HepG2 (cell line): Measurements from ENCODE around the gene ARHGEF11. TPM values are rescaled to one million over a fixed set of nuclear protein-coding genes. Genes with fewer than 3 reads are reported as not detected.

Source experiments
- ATAC-seq: fragments of 200-7000 bp; cut with Tn5 transposase; 3 replicates; pipeline ENCODE4 v1.9.1; 2020; ENCODE audit warnings: mild to moderate bottlenecking, moderate library complexity
- BruUV-seq: library from RNA; stranded (reverse); fragments of 400-500 nt; replicated peaks from 2 replicates; lab custom pipeline; 2021; lab: Mats Ljungman, UMichigan
- CTCF ChIA-PET: fragments of 300-600 bp; formaldehyde crosslinking; extraction: SDS; loops from one replicate; lab custom pipeline; 2021; ENCODE audit warnings: low total read pairs, inconsistent platforms, low intra/inter-chr PET ratio; lab: Yijun Ruan, JAX
- POLR2A ChIA-PET: fragments of 350-600 bp; sonication (Branson Sonifier 250); formaldehyde crosslinking; loops from one replicate; lab custom pipeline; 2020; ENCODE audit warnings: antibody characterized with exemption, inconsistent platforms; lab: Yijun Ruan, JAX
- DNase-seq: peaks from one replicate; pipeline ENCODE4 v3.0.0-alpha.2; 2015; ENCODE audit warnings: low spot score
- FAIRE-seq: peaks from 3 replicates; lab custom pipeline; 2011; peaks lifted over from hg19 to GRCh38; lab: Jason Lieb, UNC
- H2AFZ ChIP-seq: one replicate; pipeline ENCODE4 v1.6.1; 2011; ENCODE audit warnings: low read length, inconsistent platforms
- H3K27ac ChIP-seq: fragments of 300-600 bp; 3 replicates; pipeline ENCODE4 v1.8.0; 2011; ENCODE audit warnings: mixed run types, mild to moderate bottlenecking, mixed read lengths, low read length, inconsistent platforms; ENCODE audit not compliant: insufficient read depth; ENCODE audit errors: extremely low read length
- H3K27me3 ChIP-seq, 2 experiments: fragments of 200-600 bp in 1 of 2; 2 replicates in 1 of 2; 3 replicates in 1 of 2; pipeline versions ENCODE4 v1.6.0 to v1.8.0; 2011; ENCODE audit warnings: low read length in 2 of 2, mild to moderate bottlenecking in 2 of 2, moderate library complexity in 2 of 2, inconsistent platforms in 1 of 2; ENCODE audit not compliant: insufficient read depth in 2 of 2, control insufficient read depth in 1 of 2
- H3K36me3 ChIP-seq, 2 experiments: fragments of 200-600 bp in 1 of 2; replicated peaks in 1 of 2; 2 replicates in 1 of 2; 3 replicates in 1 of 2; pipeline versions ENCODE4 v1.5.1 to v1.8.0; 2011; ENCODE audit warnings: low read length in 2 of 2, inconsistent platforms in 1 of 2; ENCODE audit not compliant: insufficient read depth in 2 of 2, control insufficient read depth in 1 of 2
- H3K4me1 ChIP-seq: 2 replicates; pipeline ENCODE4 v1.5.1; 2012; ENCODE audit warnings: low read length, inconsistent platforms; ENCODE audit not compliant: insufficient read depth
- H3K4me2 ChIP-seq: 2 replicates; pipeline ENCODE4 v1.6.0; 2011; ENCODE audit warnings: low read depth, low read length, inconsistent platforms
- H3K4me3 ChIP-seq, 3 experiments: fragments of 200-600 bp in 1 of 3; sonication (generic), shearing (Covaris generic) in 1 of 3; replicated peaks in 1 of 3; 2 replicates each; pipeline ENCODE4 v1.5.1; 2011 to 2016; ENCODE audit warnings: low read length in 3 of 3, inconsistent platforms in 2 of 3, low read depth in 2 of 3, mild to moderate bottlenecking in 2 of 3, control low read depth in 1 of 3, mixed read lengths in 1 of 3; ENCODE audit not compliant: insufficient read depth in 1 of 3
- H3K79me2 ChIP-seq: one replicate; pipeline ENCODE4 v1.6.1; 2011; ENCODE audit warnings: low read length, inconsistent platforms; ENCODE audit not compliant: insufficient read depth
- H3K9ac ChIP-seq: 2 replicates; pipeline ENCODE4 v1.6.0; 2011; ENCODE audit warnings: mild to moderate bottlenecking, low read depth, low read length, inconsistent platforms; ENCODE audit not compliant: insufficient read depth
- H3K9me3 ChIP-seq: 2 replicates; pipeline ENCODE4 v1.5.1; 2012; ENCODE audit warnings: mild to moderate bottlenecking, low read length
- H4K20me1 ChIP-seq: 2 replicates; pipeline ENCODE4 v1.6.0; 2011; ENCODE audit warnings: inconsistent platforms, mild to moderate bottlenecking, low read length, moderate library complexity; ENCODE audit not compliant: insufficient read depth
- HMGA1 ChIP-seq: sonication (generic); formaldehyde crosslinking; conservative IDR thresholded peaks from 2 replicates; pipeline ENCODE4 v1.4.0; 2020; ENCODE audit warnings: missing genetic modification reagents
- SATB2 ChIP-seq: sonication (generic); formaldehyde crosslinking; IDR thresholded peaks from 2 replicates; pipeline ENCODE4 v1.5.0; 2020; ENCODE audit warnings: missing genetic modification reagents
- ZBTB14 ChIP-seq: sonication (generic); formaldehyde crosslinking; IDR thresholded peaks from 2 replicates; pipeline ENCODE4 v1.4.0; 2020; ENCODE audit warnings: missing genetic modification reagents
- ZBTB37 ChIP-seq: sonication (generic); formaldehyde crosslinking; IDR thresholded peaks from 2 replicates; pipeline ENCODE4 v1.4.0; 2020; ENCODE audit warnings: mild to moderate bottlenecking, missing genetic modification reagents
- ZNF850 ChIP-seq: sonication (generic); formaldehyde crosslinking; conservative IDR thresholded peaks from 2 replicates; pipeline ENCODE4 v1.9.0; 2021; ENCODE audit warnings: mild to moderate bottlenecking, missing genetic modification reagents
- WGBS: methylation state at CpG from one replicate; pipeline ENCODE4 v1.1.6; 2017; ENCODE audit warnings: low lambda C conversion rate; 5-methylcytosine and 5-hydroxymethylcytosine counted together
- in situ Hi-C: cut with HindIII; loops from 2 replicates; pipeline ENCODE4 v1.10.0; 2017; ENCODE audit warnings: low pct_unique_long_range_greater_than_20kb; ENCODE audit not compliant: extremely low pct_ligation_motif_present
- intact Hi-C: fragments of 100-400 bp; cut with micrococcal nuclease; formaldehyde crosslinking; loops from one replicate; pipeline ENCODE4 v1.10.0; 2022; ENCODE audit not compliant: unreplicated experiment
- polyA plus RNA-seq, 8 experiments: library from polyadenylated mRNA; depleted of rRNA in 3 of 8; stranded (reverse) in 7 of 8; unstranded in 1 of 8; fragments of >200 nt; fragmentation: Illumina TruSeq in 4 of 8; extraction: Trizol in 4 of 8; gene quantifications; 2 replicates each; pipeline versions ENCODE4 v1.2.1 to v1.2.3, GENCODE V29; 2011 to 2016; ENCODE audit warnings: low read depth in 4 of 8, missing spikeins in 1 of 8, mixed read lengths in 1 of 8; ENCODE audit not compliant: insufficient read depth in 1 of 8
- total RNA-seq, 5 experiments: library from RNA; depleted of rRNA; stranded (reverse); fragments of >200 nt; fragmentation: Illumina TruSeq; extraction: Trizol; gene quantifications; 2 replicates each; pipeline ENCODE4 v1.2.3, GENCODE V29; 2016; ENCODE audit warnings: low read depth in 1 of 5

The ARHGEF11 gene
- total and polyA plus RNA-seq, 2 of the 13 experiments (the other 11 are each of a cell fraction or from before 2014, with no cell fraction given) = 16.5 to 21.2 TPM

DNA sequence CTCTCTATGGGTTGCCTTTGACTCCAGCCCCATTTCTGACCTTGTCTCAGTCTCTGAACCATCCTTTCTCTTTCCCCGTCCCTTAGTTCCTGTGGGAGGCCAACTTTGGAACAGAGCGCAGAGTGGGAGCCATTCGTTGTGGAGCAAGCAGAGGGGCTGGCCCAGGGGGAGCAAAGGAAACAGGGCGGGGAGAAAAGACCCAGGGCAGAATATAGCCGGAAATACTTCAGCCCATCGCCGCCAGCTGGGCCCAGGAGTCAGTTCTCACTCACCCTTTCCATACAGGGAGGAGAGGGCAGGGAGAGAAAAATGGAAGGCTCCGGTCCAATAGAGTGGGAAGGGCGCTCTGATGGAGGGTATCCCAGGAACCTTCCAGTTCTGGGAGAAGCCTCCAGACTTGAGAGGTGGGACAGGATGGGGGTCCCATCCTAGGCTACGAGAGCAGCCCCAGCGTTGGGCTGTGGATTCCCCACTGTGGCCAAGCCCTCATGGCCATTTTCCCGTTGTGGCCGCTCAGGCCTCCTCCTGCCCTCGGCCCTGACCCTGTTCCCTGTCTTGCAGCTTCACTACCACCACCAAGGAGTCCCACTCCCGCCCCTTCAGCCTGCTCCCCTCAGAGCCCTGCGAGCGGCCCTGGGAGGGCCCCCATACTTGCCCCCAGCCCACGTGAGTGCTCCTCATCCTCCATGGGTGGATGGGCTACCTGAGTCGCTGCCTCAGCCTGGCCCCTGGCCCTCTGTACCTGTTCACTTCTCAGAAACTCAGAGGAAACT, 141.2 kb downstream of the ARHGEF11 start:
- ATAC-seq (no peak), FAIRE-seq (no peak), DNase-seq (no peak)
- peaks cover 10 to 93% of the 10 kb centered on the region in 2 experiments for H3K27me3 ChIP-seq
- no peak overlapping the region for H3K9ac ChIP-seq
- ChIA-PET POLR2A (no interaction called here), CTCF (no interaction called here)
- no peak overlapping the region for H2AFZ ChIP-seq
- in situ Hi-C loops = no loop called here
- H4K20me1 ChIP-seq = no peaks in the 10 kb centered on the region
- TF ChIP-seq SATB2 (CRISPR knock-in tag) = no peak
- no peak for TF ChIP-seq ZBTB37 (CRISPR knock-in tag)
- no peak for TF ChIP-seq ZNF850 (CRISPR knock-in tag)
- intact Hi-C loops = no loop called here
- no peak overlapping the region for H3K4me2 ChIP-seq
- BruUV-seq = no TSS peak
- H3K27ac ChIP-seq = no peak overlapping the region
- 22% methylated on average over 17 of the region's 19 CpGs for WGBS
- no peaks in the 10 kb centered on the region for H3K79me2 ChIP-seq
- H3K4me3 ChIP-seq = no peak overlapping the region
- H3K4me1 ChIP-seq = peaks cover 15% of the 10 kb centered on the region
- no peaks in the 10 kb centered on the region for H3K36me3 ChIP-seq
- no peaks in the 10 kb centered on the region for H3K9me3 ChIP-seq

- TF ChIP-seq ZBTB14 (no peak), HMGA1 (CRISPR knock-in tag) (no peak)
- DNase-seq (no peak), FAIRE-seq (no peak), ATAC-seq (no peak)
- H3K79me2 ChIP-seq = no peaks in the 10 kb centered on the region
- H3K4me2 ChIP-seq = no peak overlapping the region
- no peaks in the 10 kb centered on the region for H3K9me3 ChIP-seq
- H3K27me3 ChIP-seq = peaks cover 10 to 94% of the 10 kb centered on the region in 2 experiments
- no peak overlapping the region for H2AFZ ChIP-seq
- ChIA-PET POLR2A (no interaction called here), CTCF (no interaction called here)
- no peaks in the 10 kb centered on the region for H4K20me1 ChIP-seq
- no peak overlapping the region for H3K27ac ChIP-seq
- no peak overlapping the region for H3K4me3 ChIP-seq
- in situ Hi-C loops = no loop called here
- no TSS peak for BruUV-seq
- intact Hi-C loops = no loop called here
- WGBS = 26% methylated on average over 5 of the region's 15 CpGs
- H3K4me1 ChIP-seq = peaks cover 20% of the 10 kb centered on the region
- H3K9ac ChIP-seq = no peak overlapping the region
- H3K36me3 ChIP-seq = no peaks in the 10 kb centered on the region
Measured at GRCh38 chr1:156903328-156904091, 142.0 kb downstream of the ARHGEF11 start.
